Peyer's patch (tissue), 4 donors: Measurements from ENCODE around the gene NID1. TPM values are rescaled to one million over a fixed set of nuclear protein-coding genes. Genes with fewer than 3 reads are reported as not detected.
A peak's percentile ranks its signal among the peaks of the same experiment; 100 is the strongest.

ENCODE experiments used
- DNase-seq, 3 donors: peaks; one replicate each; pipeline ENCODE4 v3.0.0-alpha.2; 2017 to 2019
- H3K27ac ChIP-seq, 4 donors: fragments of 200-600 bp; sonication (generic); one replicate each; pipeline ENCODE4 v1.5.1; 2016 to 2019
- H3K27me3 ChIP-seq, 2 donors: fragments of 200-600 bp; sonication (generic); one replicate each; pipeline ENCODE4 v1.5.1; 2019
- H3K36me3 ChIP-seq, 3 donors: fragments of 200-600 bp; sonication (generic); one replicate each; pipeline ENCODE4 v1.5.1; 2016 to 2019
- H3K4me1 ChIP-seq, 4 donors: fragments of 200-600 bp; sonication (generic); one replicate each; pipeline ENCODE4 v1.5.1; 2016 to 2019
- H3K4me3 ChIP-seq, 4 donors: fragments of 200-600 bp; sonication (generic); 1 replicate in 3 of 4; 2 replicates in 1 of 4; pipeline ENCODE4 v1.5.1; 2016 to 2019; ENCODE audit warnings: mild to moderate bottlenecking in 1 of 4
- H3K9me3 ChIP-seq, 4 donors: fragments of 200-600 bp; sonication (generic); one replicate each; pipeline ENCODE4 v1.5.1; 2016 to 2019; ENCODE audit warnings: mild to moderate bottlenecking in 1 of 4
- CTCF ChIP-seq, 6 experiments: fragments of 450-650 bp in 4 of 6; fragments of 200-600 bp in 2 of 6; sonication (generic) in 1 of 6; IDR thresholded peaks; one replicate each; pipeline ENCODE4 v1.5.1; 2017 to 2019; ENCODE audit warnings: antibody characterized with exemption in 6 of 6, mild to moderate bottlenecking in 3 of 6, moderate library complexity in 1 of 6
- POLR2A ChIP-seq, 2 donors: fragments of 450-650 bp; IDR thresholded peaks; one replicate each; pipeline ENCODE4 v1.5.1; 2017; ENCODE audit warnings: antibody characterized with exemption in 2 of 2, mild to moderate bottlenecking in 2 of 2, moderate library complexity in 2 of 2
- total RNA-seq, 4 donors: library from RNA; depleted of rRNA; stranded (reverse); fragments of >200 nt; gene quantifications; one replicate each; pipeline ENCODE4 v1.1.0, GENCODE V29; 2016

Gene NID1
- total RNA-seq, 4 donors from 2014 or later = 20.5 to 92.4 (median 62.0) TPM

GRCh38 chr1:236086537-236086936 lies 21.6 kb upstream of the NID1 start:
- TF ChIP-seq POLR2A (IDR thresholded peaks at IDR 0.05) (no peak), CTCF (IDR thresholded peaks at IDR 0.05) (no peak)
- no peak overlapping the region for H3K27ac ChIP-seq

GRCh38 chr1:236085545-236086159 lies 20.8 kb upstream of the NID1 start:
- TF ChIP-seq POLR2A (IDR thresholded peaks at IDR 0.05) (no peak), CTCF (IDR thresholded peaks at IDR 0.05) (no peak)
- Histone ChIP-seq H3K27ac (no peak overlapping the region), H3K36me3 (no peaks in the 10 kb centered on the region), H3K4me1 (no peaks in the 10 kb centered on the region), H3K4me3 (no peak overlapping the region), H3K9me3 (peaks cover 0 to 3% (median 0%) of the 10 kb centered on the region in 4 donors), H3K27me3 (no peaks in the 10 kb centered on the region)
- DNase-seq = peak in 1 of 3 donors; percentile 11

More at GRCh38 chr1:236086537-236086936, 21.6 kb upstream of the NID1 start:
- Histone ChIP-seq H3K9me3 (peaks cover 0 to 3% (median 0%) of the 10 kb centered on the region in 4 donors), H3K4me3 (no peak overlapping the region), H3K27me3 (no peaks in the 10 kb centered on the region), H3K36me3 (no peaks in the 10 kb centered on the region), H3K4me1 (no peaks in the 10 kb centered on the region)
- DNase-seq = peak in 1 of 3 donors; percentile 19

GRCh38 chr1:236084386-236084730 lies 19.5 kb upstream of the NID1 start:
- Histone ChIP-seq H3K36me3 (no peaks in the 10 kb centered on the region), H3K9me3 (peaks cover 0 to 3% (median 0%) of the 10 kb centered on the region in 4 donors), H3K27me3 (no peaks in the 10 kb centered on the region), H3K4me1 (no peaks in the 10 kb centered on the region), H3K4me3 (no peak overlapping the region), H3K27ac (peak overlapping the region in 1 of 4 donors; percentile 30)
- TF ChIP-seq CTCF (IDR thresholded peaks at IDR 0.05) (no peak), POLR2A (IDR thresholded peaks at IDR 0.05) (no peak)
- DNase-seq = peak in 1 of 3 donors; percentile 34

GRCh38 chr1:236083650-236084385 lies 18.9 kb upstream of the NID1 start:
- Histone ChIP-seq H3K36me3 (no peaks in the 10 kb centered on the region), H3K27ac (peak overlapping the region in 2 of 4 donors; percentile 30 to 35), H3K4me1 (no peaks in the 10 kb centered on the region), H3K27me3 (no peaks in the 10 kb centered on the region), H3K4me3 (no peak overlapping the region), H3K9me3 (peaks cover 0 to 3% (median 0%) of the 10 kb centered on the region in 4 donors)
- TF ChIP-seq CTCF (IDR thresholded peaks at IDR 0.05) = no peak
- no peak for TF ChIP-seq POLR2A (IDR thresholded peaks at IDR 0.05)
- peak in 1 of 3 donors; percentile 25 for DNase-seq

- H3K4me1 ChIP-seq = no peaks in the 10 kb centered on the region
- no peak for TF ChIP-seq POLR2A (IDR thresholded peaks at IDR 0.05)
- TF ChIP-seq CTCF (IDR thresholded peaks at IDR 0.05) = no peak
- DNase-seq = no peak
- no peaks in the 10 kb centered on the region for H3K27me3 ChIP-seq
- no peak overlapping the region for H3K27ac ChIP-seq
- H3K36me3 ChIP-seq = no peaks in the 10 kb centered on the region
- H3K4me3 ChIP-seq = no peak overlapping the region
- H3K9me3 ChIP-seq = peaks cover 0 to 3% (median 0%) of the 10 kb centered on the region in 4 donors
These were observed 17.6 kb upstream of the NID1 start for GRCh38 chr1:236082526-236082925.
